Measurements from ENCODE around the gene DICER1.

The DICER1 gene

DNA sequence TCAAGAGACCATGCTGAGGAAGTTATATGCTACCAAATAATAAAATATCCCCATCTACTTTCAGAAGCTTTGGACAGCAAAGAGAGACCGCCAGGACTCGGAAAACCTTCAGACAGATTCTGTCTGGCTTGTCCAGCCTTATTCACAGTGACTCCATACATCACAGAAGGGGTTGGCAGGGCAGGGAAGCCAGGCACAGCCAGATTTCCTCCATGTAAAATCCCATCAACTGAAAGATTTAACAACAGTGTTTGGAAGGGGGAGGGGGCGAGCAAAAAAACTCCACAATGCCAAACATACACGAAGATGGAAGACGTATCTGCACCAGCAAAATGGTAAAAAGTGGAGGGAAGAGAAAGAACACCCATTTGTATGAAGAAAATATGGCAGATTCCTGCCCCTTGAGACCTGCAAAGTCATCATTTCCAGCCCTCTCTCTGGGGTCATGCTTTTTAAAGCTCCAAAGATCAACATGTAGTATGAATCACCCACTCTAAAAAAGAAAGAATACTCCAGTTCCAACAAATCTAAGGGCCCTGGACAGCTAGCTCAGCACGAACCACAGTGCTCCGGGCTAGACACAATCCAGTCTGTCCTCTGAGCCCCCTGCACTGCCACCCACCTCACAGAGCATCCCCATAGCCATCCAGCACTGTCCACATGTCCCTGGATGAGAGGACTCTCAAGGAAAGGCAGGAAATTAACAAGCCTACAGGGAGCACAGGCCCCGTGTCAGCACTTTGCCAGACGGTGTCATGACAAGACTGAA, 116.4 kb downstream of the DICER1 start:
- no peaks in the 10 kb centered on the region for H4K20me1 ChIP-seq (ENCODE audit: control insufficient read depth, insufficient read depth, low read depth, low read length)
- H3K27me3 ChIP-seq (ENCODE audit: control insufficient read depth, low read length), result no peaks in the 10 kb centered on the region

DNA sequence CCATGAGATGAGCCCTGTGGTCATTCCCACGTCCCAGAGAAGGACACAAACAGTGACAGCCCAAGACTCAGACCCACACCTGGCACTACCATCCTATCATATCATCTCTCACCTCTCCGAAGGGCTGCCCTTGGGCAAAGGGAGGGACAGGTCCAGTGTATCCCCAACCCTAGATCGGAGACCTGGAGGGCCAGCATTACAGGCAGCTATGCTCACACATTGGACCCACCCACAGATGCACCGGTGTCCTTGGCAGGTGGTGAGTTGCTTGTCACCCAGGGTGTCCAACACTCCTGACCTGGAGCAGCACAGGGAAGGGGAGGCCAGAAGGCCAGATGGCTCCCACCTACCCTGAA, 117.4 kb downstream of the DICER1 start:
- Histone ChIP-seq H3K27ac (ENCODE audit: low read depth, low read length) (no peak overlapping the region), H3K27me3 (ENCODE audit: control insufficient read depth, low read length) (no peaks in the 10 kb centered on the region), H3K9me2 (replicated peaks; ENCODE audit: control insufficient read depth, low read length) (no peaks in the 10 kb centered on the region), H3K4me2 (ENCODE audit: low read length) (no peak overlapping the region), H3K4me1 (ENCODE audit: control insufficient read depth, low read length) (peaks cover 34% of the 10 kb centered on the region), H3K36me3 (ENCODE audit: control insufficient read depth, low read length) (no peaks in the 10 kb centered on the region), H4K20me1 (ENCODE audit: control insufficient read depth, insufficient read depth, low read depth, low read length) (no peaks in the 10 kb centered on the region), H3K79me2 (ENCODE audit: control insufficient read depth, low read length) (no peaks in the 10 kb centered on the region), H3F3A (ENCODE audit: control insufficient read depth, insufficient read depth) (peaks cover 13% of the 10 kb centered on the region), H3K4me3 (ENCODE audit: low read length) (no peak overlapping the region), H3K9me3 (ENCODE audit: control insufficient read depth, insufficient read depth, low read length) (no peaks in the 10 kb centered on the region)
- TF ChIP-seq, protein P1, sequence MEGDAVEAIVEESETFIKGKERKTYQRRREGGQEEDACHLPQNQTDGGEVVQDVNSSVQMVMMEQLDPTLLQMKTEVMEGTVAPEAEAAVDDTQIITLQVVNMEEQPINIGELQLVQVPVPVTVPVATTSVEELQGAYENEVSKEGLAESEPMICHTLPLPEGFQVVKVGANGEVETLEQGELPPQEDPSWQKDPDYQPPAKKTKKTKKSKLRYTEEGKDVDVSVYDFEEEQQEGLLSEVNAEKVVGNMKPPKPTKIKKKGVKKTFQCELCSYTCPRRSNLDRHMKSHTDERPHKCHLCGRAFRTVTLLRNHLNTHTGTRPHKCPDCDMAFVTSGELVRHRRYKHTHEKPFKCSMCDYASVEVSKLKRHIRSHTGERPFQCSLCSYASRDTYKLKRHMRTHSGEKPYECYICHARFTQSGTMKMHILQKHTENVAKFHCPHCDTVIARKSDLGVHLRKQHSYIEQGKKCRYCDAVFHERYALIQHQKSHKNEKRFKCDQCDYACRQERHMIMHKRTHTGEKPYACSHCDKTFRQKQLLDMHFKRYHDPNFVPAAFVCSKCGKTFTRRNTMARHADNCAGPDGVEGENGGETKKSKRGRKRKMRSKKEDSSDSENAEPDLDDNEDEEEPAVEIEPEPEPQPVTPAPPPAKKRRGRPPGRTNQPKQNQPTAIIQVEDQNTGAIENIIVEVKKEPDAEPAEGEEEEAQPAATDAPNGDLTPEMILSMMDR (IDR thresholded peaks at IDR 0.05; ENCODE audit: low read depth, low read length, poor library complexity, severe bottlenecking), result no peak
- no peak for TF ChIP-seq EZH2phosphoT487 (IDR thresholded peaks at IDR 0.05; ENCODE audit: borderline replicate concordance, low read length)

More for the DNA sequence above, 116.4 kb downstream of the DICER1 start:
- H3K36me3 ChIP-seq (ENCODE audit: control insufficient read depth, low read length), result no peaks in the 10 kb centered on the region
- peaks cover 4% of the 10 kb centered on the region; the same call in 1 of the 2 replicates for H3F3A ChIP-seq (ENCODE audit: control insufficient read depth, insufficient read depth)
- TF ChIP-seq, protein P1 (IDR thresholded peaks at IDR 0.05; ENCODE audit: low read depth, low read length, poor library complexity, severe bottlenecking), result no peak
- no peak for TF ChIP-seq EZH2phosphoT487 (IDR thresholded peaks at IDR 0.05; ENCODE audit: borderline replicate concordance, low read length)
- no peak overlapping the region for H3K27ac ChIP-seq (ENCODE audit: low read depth, low read length)
- H3K79me2 ChIP-seq (ENCODE audit: control insufficient read depth, low read length), result no peaks in the 10 kb centered on the region
- H3K4me1 ChIP-seq (ENCODE audit: control insufficient read depth, low read length), result peaks cover 24% of the 10 kb centered on the region
- no peak overlapping the region for H3K4me2 ChIP-seq (ENCODE audit: low read length)
- H3K9me3 ChIP-seq (ENCODE audit: control insufficient read depth, insufficient read depth, low read length), result no peaks in the 10 kb centered on the region
- no peaks in the 10 kb centered on the region for H3K9me2 ChIP-seq (replicated peaks; ENCODE audit: control insufficient read depth, low read length)
- no peak overlapping the region for H3K4me3 ChIP-seq (ENCODE audit: low read length)

DNA sequence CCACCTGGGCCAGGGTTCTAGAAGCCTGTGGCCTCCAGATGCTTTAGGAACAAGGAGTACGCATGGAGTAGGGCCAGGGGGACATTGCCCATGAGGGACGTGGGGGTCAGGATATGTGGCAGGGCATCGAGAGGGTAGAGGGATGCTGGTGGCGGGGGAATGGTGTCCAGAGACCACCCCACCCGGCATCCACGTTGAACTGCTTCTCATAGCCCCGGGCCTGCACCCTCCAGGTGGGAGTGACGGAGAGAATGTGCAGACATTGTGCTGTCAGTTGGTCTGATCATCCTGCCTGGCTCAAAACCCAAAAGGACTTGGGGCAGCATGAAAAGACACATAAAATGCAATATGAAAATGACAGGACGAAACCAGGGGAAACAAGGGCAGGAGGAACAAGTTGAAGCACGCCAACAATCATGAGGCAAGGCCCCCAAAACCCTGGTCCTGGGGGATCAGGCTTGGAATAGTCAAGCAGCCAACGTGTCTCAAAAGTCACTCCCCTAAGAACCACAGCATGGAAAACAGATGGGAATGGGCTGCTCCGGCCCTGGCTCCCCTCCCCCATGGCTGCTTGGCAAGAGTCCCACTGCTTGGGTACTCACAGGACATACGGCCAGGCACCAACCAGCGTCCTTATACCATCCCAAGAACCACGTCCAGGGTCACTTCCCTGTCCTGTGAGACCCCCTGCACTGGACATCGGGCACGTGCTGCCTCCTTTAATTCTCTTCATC, 117.9 kb downstream of the DICER1 start:
- peaks cover 18% of the 10 kb centered on the region for H3F3A ChIP-seq (ENCODE audit: control insufficient read depth, insufficient read depth)
- H3K4me1 ChIP-seq (ENCODE audit: control insufficient read depth, low read length), result peaks cover 39% of the 10 kb centered on the region
- no peaks in the 10 kb centered on the region for H3K36me3 ChIP-seq (ENCODE audit: control insufficient read depth, low read length)
- H3K27me3 ChIP-seq (ENCODE audit: control insufficient read depth, low read length), result no peaks in the 10 kb centered on the region
- H3K4me3 ChIP-seq (ENCODE audit: low read length), result no peak overlapping the region
- no peak overlapping the region for H3K27ac ChIP-seq (ENCODE audit: low read depth, low read length)
- H3K9me2 ChIP-seq (replicated peaks; ENCODE audit: control insufficient read depth, low read length), result no peaks in the 10 kb centered on the region
- TF ChIP-seq, protein P1 (IDR thresholded peaks at IDR 0.05; ENCODE audit: low read depth, low read length, poor library complexity, severe bottlenecking), result no peak
- TF ChIP-seq EZH2phosphoT487 (IDR thresholded peaks at IDR 0.05; ENCODE audit: borderline replicate concordance, low read length), result no peak
- H3K79me2 ChIP-seq (ENCODE audit: control insufficient read depth, low read length), result no peaks in the 10 kb centered on the region
- H4K20me1 ChIP-seq (ENCODE audit: control insufficient read depth, insufficient read depth, low read depth, low read length), result no peaks in the 10 kb centered on the region
- H3K9me3 ChIP-seq (ENCODE audit: control insufficient read depth, insufficient read depth, low read length), result no peaks in the 10 kb centered on the region
- no peak overlapping the region for H3K4me2 ChIP-seq (ENCODE audit: low read length)

All from DOHH2 (cell line).